ENCODE data around the gene YDJC. TPM values are rescaled to one million over a fixed set of nuclear protein-coding genes. Genes with fewer than 3 reads are reported as not detected.
"Not testable (repeated sequence)": the region's sequence is repeated elsewhere in the genome, so short reads cannot be mapped to it uniquely, and the experiment has no call there.

Gene YDJC
- total RNA-seq, 1 donor from 2014 or later, result 7.7 TPM

- peak; percentile 76 to 89 for DNase-seq (ENCODE audit: low spot score in 2 of 2)
- no peak for FAIRE-seq
These were observed 22.3 kb upstream of the YDJC start for GRCh38 chr22:21652010-21652546.

DNA sequence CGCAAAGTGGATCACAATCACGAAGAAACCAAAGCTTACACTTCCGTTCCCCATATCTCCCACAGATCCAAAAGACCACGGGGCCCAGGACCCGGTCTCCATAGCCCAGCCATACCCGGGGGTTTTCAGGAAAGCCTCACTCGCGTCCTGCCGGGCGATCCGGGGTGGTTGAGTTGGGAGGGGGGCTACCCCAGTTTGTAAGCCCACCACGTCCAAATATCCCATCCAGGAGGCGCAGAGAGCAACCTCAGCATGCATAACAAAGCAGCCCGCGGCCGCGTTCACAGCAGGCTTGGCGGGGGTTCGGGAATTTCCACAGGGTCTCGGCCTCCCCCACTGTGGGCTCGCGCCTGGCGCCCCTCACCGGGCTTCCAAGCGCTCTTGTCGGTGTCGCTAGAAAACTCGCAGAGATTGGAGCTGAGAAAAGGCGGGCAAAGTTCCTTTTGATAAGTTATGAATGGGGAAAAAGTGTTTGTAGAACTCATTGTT is 21.7 kb upstream of the YDJC start:
- DNase-seq (ENCODE audit: low spot score in 2 of 2) (no peak), FAIRE-seq (no peak)

- FAIRE-seq, result no peak
These were observed 21.1 kb upstream of the YDJC start for GRCh38 chr22:21650823-21651520.

DNA sequence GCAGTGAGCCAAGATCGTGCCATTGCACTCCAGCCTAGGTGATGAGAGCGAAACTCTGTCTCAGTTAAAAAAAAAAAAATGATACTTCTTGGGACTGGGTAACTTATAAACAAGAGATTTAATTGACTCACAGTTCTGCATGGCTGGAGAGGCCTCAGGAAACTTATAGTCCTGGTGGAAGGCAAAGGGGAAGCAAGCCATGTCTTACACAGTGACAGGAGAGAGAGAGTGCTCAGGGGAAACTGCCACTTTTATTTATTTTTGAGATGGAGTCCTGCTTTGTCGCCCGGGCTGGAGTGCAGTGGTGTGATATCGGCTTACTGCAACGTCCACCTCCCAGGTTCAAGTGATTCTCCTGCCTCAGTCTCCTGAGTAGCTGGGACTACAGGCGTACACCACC is 20.5 kb upstream of the YDJC start:
- FAIRE-seq, result no peak
- DNase-seq (ENCODE audit: low spot score in 2 of 2), result no peak

More at GRCh38 chr22:21650823-21651520, 21.1 kb upstream of the YDJC start:
- DNase-seq (ENCODE audit: low spot score in 2 of 2), result no peak

GRCh38 chr22:21646608-21647590 is 17.1 kb upstream of the YDJC start:
- no peak for FAIRE-seq
- DNase-seq (ENCODE audit: low spot score in 2 of 2), result peak; percentile 73 to 77

- DNase-seq (ENCODE audit: low spot score in 2 of 2); FAIRE-seq: not testable (repeated sequence)
These were observed 15.7 kb upstream of the YDJC start for GRCh38 chr22:21645513-21645912.

DNA sequence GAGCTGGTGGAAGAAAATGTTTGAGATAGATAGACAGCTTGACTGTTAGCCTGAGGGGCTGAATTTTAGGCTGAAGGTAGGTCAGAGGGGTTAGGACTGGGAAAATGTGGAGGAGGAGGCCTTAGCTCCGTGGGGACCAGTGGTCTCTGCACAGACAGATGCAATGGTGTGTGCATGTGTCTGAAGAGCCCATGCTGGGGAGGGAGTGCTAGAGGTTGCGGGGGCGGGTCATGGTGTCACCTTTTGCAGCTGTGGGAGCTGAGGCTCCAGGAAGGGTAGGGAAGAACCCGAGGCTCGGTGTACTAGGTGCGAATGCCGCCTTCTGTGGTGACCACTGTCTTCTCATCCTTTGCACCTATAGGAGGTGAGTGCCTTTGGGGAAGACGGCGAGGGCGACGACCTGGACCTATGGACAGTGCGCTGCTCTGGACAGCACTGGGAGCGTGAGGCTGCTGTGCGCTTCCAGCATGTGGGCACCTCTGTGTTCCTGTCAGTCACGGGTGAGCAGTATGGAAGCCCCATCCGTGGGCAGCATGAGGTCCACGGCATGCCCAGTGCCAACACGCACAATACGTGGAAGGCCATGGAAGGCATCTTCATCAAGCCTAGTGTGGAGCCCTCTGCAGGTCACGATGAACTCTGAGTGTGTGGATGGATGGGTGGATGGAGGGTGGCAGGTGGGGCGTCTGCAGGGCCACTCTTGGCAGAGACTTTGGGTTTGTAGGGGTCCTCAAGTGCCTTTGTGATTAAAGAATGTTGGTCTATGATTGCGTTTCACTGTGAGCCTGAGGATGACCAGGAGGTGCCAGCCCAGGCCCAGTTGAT is 13.9 kb upstream of the YDJC start:
- DNase-seq (ENCODE audit: low spot score in 2 of 2), result no peak

DNA sequence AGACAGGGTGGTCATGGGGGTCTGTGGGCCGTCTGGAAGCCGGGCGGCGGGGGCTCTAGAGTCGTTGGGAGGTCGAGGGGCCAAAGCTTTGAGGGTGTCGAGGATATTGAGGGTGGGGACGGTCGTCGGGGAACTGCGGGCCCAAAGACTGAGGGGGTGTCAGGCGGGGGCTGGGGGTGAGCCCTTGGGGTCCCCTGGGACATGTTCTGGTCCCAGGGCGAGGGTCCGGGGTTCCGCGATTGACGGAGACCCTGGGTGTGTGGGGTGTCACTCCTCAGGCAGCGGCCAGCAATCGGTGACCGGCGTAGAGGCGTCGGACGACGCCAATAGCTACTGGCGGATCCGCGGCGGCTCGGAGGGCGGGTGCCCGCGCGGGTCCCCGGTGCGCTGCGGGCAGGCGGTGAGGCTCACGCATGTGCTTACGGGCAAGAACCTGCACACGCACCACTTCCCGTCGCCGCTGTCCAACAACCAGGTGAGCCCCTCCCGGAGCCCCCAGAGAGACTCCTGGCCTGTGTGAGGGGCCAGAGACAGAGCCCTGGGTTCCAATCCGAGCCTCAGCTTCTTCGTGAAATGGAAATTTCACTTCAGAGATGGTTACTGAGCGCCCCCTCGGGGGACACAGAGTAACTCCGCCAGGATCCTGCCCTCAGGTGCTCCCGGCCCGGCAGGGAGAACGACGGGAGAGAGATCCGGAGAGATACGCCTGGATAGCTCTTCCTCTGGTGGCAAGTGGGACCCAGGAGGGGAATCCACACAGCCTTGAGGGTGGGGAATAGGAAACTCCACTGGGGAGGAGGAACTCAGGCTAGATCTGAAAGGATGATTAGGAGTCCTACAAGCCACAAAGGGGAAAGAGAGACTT is 13.0 kb upstream of the YDJC start:
- FAIRE-seq (no peak), DNase-seq (ENCODE audit: low spot score in 2 of 2) (no peak)

More for the DNA sequence above, 13.9 kb upstream of the YDJC start:
- no peak for FAIRE-seq

DNA sequence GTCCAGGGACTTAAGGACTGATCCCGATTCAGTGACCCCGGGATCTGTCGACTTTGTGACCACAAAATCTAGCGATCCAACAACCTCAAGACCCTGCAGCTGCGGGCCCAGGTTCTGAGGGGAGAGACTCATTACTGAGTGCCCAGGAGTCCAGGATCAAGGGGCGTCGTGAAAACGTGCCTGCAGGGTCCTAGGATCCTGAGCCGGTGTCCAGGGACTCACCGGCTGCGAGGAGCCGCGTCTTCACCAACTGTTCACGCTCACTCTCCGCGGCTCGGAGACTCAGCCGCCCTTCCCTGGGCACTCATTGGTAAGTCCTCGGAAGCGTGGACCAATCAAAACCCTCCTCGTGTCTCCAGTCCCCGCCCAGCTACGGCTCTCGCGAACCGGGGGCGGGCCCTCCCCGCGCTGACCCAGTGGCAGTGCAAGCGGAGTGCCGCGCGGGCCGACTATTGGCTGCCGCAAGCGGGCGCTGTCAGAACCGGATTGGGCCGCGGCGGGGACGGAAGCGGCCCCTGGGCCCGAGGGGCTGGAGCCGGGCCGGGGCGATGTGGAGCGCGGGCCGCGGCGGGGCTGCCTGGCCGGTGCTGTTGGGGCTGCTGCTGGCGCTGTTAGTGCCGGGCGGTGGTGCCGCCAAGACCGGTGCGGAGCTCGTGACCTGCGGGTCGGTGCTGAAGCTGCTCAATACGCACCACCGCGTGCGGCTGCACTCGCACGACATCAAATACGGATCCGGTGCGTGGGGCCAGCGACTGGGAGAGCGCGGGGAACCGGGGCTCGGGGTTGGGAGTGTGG is 12.2 kb upstream of the YDJC start, which contains the start of gene SDF2L1:
Gene SDF2L1 (plus strand): TSS at position 514 of the 795 bp plus-strand sequence. CDS start 35 bp downstream, at position 549.
- peak; percentile 99 for DNase-seq (ENCODE audit: low spot score in 2 of 2)
- FAIRE-seq, result peak; percentile 86

DNA sequence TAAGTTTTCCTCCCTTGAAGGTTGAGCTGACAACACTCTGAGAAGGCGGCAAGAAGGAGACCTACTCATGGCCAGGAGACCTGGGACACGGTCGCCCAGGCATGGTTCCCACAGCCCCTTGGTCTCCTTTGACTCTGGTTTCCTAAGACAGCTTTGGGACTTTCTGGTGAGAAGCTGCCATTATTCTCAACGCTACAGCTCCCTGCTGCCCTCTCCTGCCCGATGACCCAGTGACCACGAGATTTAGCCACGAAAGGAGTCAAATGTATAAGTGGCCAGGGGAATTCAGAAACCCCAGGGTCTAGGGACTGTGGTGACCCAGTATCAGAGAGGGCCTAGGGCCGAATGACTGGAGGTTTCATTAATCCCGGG is 11.6 kb upstream of the YDJC start:
- DNase-seq (ENCODE audit: low spot score in 2 of 2) (no peak), FAIRE-seq (no peak)

GRCh38 chr22:21640810-21641209 is 11.0 kb upstream of the YDJC start:
- FAIRE-seq, result no peak
- no peak for DNase-seq (ENCODE audit: low spot score in 2 of 2)

- FAIRE-seq (no peak), DNase-seq (ENCODE audit: low spot score in 2 of 2) (no peak)
These were observed 9.5 kb upstream of the YDJC start for GRCh38 chr22:21639359-21639758.

DNA sequence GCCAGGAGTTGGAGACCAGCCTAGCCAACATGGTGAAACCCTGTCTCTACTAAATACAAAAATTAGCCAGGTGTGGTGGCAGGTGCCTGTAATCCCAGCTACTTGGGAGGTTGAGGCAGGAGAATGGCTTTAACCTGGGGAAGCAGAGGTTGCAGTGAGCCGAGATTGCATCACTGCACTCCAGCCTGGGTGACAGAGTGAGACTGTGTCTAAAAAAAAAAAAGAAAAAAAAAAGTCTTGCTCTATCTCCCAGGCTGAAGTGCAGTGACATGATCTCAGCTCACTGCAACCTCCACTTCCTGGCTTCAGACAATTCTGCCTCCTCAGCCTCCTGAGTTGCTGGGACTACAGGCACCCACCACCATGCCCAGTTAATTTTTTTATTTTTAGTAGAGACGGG is 7.6 kb upstream of the YDJC start:
- DNase-seq (ENCODE audit: low spot score in 2 of 2); FAIRE-seq: not testable (repeated sequence)

- FAIRE-seq, result no peak
- no peak for DNase-seq (ENCODE audit: low spot score in 2 of 2)
These were observed 6.9 kb upstream of the YDJC start for GRCh38 chr22:21636629-21637218.

DNA sequence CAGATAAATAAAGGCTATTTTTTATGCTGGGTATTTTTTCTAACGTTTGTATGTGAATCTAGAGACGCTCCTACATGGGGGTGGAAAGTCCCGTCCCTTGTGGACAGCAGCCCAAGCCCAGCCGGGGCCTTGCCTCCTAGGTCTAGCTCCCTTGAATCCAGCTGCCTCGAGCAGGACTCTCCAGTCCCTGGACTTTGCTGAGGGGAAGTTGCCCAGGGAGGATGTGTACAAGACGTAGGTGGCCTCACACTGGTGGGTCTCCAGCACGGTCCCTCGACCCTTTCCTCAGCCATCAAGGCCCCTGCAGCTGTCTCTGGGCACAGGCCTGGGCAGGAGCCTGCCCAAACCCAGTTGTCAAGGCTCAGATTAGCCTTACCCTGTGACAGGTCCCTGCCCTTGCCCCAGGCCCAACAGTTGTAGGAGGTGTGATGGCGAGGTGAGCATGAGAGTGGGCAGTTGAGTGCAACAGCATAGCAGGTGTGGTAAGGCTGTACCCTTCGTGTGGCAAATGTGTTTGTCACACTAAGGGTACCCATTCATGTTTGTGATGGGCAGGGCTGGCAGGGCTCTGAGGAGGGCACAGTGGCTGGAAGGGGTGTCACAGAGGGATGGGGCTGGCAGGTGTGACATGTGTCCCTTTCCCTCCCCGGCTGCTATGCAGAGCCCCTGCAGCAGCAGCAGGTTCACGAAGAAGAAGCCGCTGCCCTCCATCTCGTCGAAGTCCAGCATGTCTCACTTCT is 6.1 kb upstream of the YDJC start:
- DNase-seq (ENCODE audit: low spot score in 2 of 2) (peak in 1 of 2 donors; percentile 11), FAIRE-seq (no peak)

GRCh38 chr22:21634844-21635243 is 5.0 kb upstream of the YDJC start:
- DNase-seq (ENCODE audit: low spot score in 2 of 2) (no peak), FAIRE-seq (no peak)

DNA sequence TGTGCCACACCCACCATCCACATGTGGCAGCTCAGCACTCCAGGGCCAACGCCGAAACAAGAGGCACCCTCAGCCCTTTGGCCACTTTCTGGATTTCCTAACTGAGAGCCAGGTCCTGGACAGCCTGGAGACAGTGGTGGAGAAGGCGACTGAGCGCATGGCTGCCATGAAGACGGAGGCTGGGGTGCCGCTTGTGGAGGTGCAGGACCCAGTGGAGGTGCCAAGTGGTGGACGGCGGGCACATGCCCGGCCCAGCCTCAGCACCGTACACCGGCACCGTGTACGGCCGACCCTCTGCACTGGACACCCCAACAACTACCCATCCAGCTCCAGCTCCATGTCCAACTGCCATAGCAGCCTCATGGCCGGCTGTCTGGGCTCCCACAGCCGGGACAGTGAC is 4.3 kb upstream of the YDJC start:
- peak in 1 of 2 donors; percentile 10 for DNase-seq (ENCODE audit: low spot score in 2 of 2)
- no peak for FAIRE-seq

All from frontal cortex (tissue), 4 donors.